Right cardiac atrium (tissue), 5 donors: ENCODE measurements around the gene MAPT. TPM values are rescaled to one million over a fixed set of nuclear protein-coding genes. Genes with fewer than 3 reads are reported as not detected.
A peak's percentile ranks its signal among the peaks of the same experiment; 100 is the strongest.

Source experiments
- ATAC-seq, 2 donors: fragments of 200-7000 bp; cut with Tn5 transposase; one replicate each; pipeline versions ENCODE4 v1.8.0 to v1.9.1; 2020; ENCODE audit warnings: moderate library complexity in 2 of 2, mild to moderate bottlenecking in 1 of 2
- DNase-seq, 3 donors: peaks; one replicate each; pipeline ENCODE4 v3.0.0-alpha.2; 2020
- H3K27ac ChIP-seq: one replicate; pipeline ENCODE4 v1.5.1; 2013; ENCODE audit warnings: mild to moderate bottlenecking, low read length, control low read depth, moderate library complexity
- H3K27me3 ChIP-seq: one replicate; pipeline ENCODE4 v1.6.1; 2013; ENCODE audit not compliant: control insufficient read depth, insufficient read depth
- H3K4me1 ChIP-seq: one replicate; pipeline ENCODE4 v1.6.1; 2013; ENCODE audit warnings: low read length; ENCODE audit not compliant: control insufficient read depth, insufficient read depth
- H3K4me3 ChIP-seq: one replicate; pipeline ENCODE4 v1.5.1; 2013; ENCODE audit warnings: low read length, control low read depth
- H3K9me3 ChIP-seq: one replicate; pipeline ENCODE4 v1.6.1; 2013; ENCODE audit warnings: low read length; ENCODE audit not compliant: control insufficient read depth
- WGBS: extraction: QIAGEN DNeasy Blood & Tissue Kit; methylation state at CpG from one replicate; pipeline ENCODE4 v1.1.7; 2013; 5-methylcytosine and 5-hydroxymethylcytosine counted together
- intact Hi-C, 4 donors: fragments of 100-400 bp; cut with DNase I; formaldehyde crosslinking; loops; one replicate each; pipeline versions ENCODE4 v1.11.0 to v1.14.0; 2022 to 2023
- long read RNA-seq, 4 donors: library from polyadenylated mRNA; unstranded; transcript quantifications; one replicate each; pipeline ENCODE4 v2.0.0, GENCODE V29; 2020 to 2021
- polyA plus RNA-seq: library from polyadenylated mRNA; stranded (reverse); fragments of 200-250 nt; gene quantifications from one replicate; pipeline ENCODE4 v1.2.3, GENCODE V29; 2013
- total RNA-seq, 4 donors: library from RNA; stranded (reverse); fragmentation: NEBNext Ultra II Directional; extraction: Animal tissue kit (Norgen Biotek cat#: 25700); gene quantifications; one replicate each; pipeline ENCODE4 v1.2.1, GENCODE V29; 2021
- donor health status: healthy with polysubstance abuse.
- donor health status: DM: no; HTN: yes; CAD: no.
- donor health status: DM: no; HTN: no; CAD: no.
- donor health status: DM: no; HTN: yes; CAD: no; lungs with severe emphysema.
- donor health status: DM: yes; HTN: yes; CAD: no.

Gene MAPT
- 10 to 100 TPM in 2 of 4 donors, 1 to 10 TPM in 2; 6.9 to 15.1 (median 10.8) TPM for total RNA-seq
- polyA plus RNA-seq = 7.7 TPM
- long read RNA-seq, donor 1, full-length matches to known transcripts = 1 of 18 reads
- long read RNA-seq, donor 1, partial matches to known transcripts = 0 of 18 reads
- long read RNA-seq, donor 1, other reads (novel, unspliced or antisense) = 17 of 18 reads
- long read RNA-seq, donor 2, full-length matches to known transcripts = 1 of 4 reads
- long read RNA-seq, donor 2, partial matches to known transcripts = 1 of 4 reads
- long read RNA-seq, donor 2, other reads (novel, unspliced or antisense) = 2 of 4 reads
- long read RNA-seq, donor 3, full-length matches to known transcripts = 1 of 8 reads
- long read RNA-seq, donor 3, partial matches to known transcripts = 0 of 8 reads
- long read RNA-seq, donor 3, other reads (novel, unspliced or antisense) = 7 of 8 reads
- long read RNA-seq, donor 4, partial matches to known transcripts = 3 of 7 reads
- long read RNA-seq, donor 4, other reads (novel, unspliced or antisense) = 4 of 7 reads

DNA sequence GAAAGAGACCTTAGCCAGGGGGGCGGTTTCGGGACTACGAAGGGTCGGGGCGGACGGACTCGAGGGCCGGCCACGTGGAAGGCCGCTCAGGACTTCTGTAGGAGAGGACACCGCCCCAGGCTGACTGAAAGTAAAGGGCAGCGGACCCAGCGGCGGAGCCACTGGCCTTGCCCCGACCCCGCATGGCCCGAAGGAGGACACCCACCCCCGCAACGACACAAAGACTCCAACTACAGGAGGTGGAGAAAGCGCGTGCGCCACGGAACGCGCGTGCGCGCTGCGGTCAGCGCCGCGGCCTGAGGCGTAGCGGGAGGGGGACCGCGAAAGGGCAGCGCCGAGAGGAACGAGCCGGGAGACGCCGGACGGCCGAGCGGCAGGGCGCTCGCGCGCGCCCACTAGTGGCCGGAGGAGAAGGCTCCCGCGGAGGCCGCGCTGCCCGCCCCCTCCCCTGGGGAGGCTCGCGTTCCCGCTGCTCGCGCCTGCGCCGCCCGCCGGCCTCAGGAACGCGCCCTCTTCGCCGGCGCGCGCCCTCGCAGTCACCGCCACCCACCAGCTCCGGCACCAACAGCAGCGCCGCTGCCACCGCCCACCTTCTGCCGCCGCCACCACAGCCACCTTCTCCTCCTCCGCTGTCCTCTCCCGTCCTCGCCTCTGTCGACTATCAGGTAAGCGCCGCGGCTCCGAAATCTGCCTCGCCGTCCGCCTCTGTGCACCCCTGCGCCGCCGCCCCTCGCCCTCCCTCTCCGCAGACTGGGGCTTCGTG is at the start of gene MAPT:
Gene MAPT (plus strand): TSS at position 533 of the 763 bp plus-strand sequence. CDS start 67,784 bp downstream, outside the sequence.
- no peaks in the 10 kb centered on the region for H3K9me3 ChIP-seq
- peak within 1 kb of the TSS; percentile 52 for H3K4me3 ChIP-seq
- WGBS = 1% methylated on average over 96 of the region's 97 CpGs
- H3K27me3 ChIP-seq = no peaks in the 10 kb centered on the region
- DNase-seq = peak; percentile 92 to 97 (median 96)
- H3K27ac ChIP-seq = peak within 1 kb of the TSS; percentile 53
- intact Hi-C loops = loop anchor here in 1 of 4 donors (10.0 kb wide), 1 partner anchor 51 kb away; no protein-coding TSS in a partner anchor
- H3K4me1 ChIP-seq = no peaks in the 10 kb centered on the region
- peak; percentile 97 to 98 for ATAC-seq

DNA sequence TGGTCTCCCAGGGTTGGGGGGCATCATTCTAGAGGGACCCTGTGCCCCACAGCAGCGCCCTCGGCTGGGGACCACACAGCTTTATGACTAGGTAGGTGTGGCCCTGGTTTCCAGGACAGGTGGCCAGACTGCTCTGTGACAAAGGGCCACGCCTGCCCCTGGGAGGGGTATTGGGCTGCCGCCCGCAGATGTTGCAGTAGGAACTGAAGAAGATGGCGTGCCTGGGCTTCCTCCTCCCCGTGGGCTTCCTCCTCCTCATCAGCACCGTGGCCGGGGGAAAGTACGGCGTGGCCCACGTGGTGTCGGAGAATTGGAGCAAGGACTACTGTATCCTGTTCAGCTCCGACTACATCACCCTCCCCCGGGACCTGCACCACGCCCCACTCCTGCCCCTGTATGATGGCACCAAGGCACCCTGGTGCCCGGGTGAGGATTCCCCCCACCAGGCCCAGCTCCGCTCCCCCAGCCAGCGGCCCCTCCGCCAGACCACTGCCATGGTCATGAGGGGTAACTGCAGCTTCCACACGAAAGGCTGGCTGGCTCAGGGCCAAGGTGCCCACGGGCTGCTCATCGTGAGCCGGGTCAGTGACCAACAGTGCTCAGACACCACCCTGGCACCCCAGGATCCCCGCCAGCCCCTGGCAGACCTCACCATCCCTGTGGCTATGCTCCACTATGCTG is 49.5 kb upstream of the MAPT start, which contains the start of gene SPPL2C:
Gene SPPL2C (plus strand): TSS at position 187 of the 681 bp plus-strand sequence. CDS start 26 bp downstream, at position 213.
- Histone ChIP-seq H3K4me1 (no peaks in the 10 kb centered on the region), H3K27me3 (no peaks in the 10 kb centered on the region), H3K9me3 (no peaks in the 10 kb centered on the region), H3K27ac (no peak within 1 kb of the TSS), H3K4me3 (no peak within 1 kb of the TSS)
- intact Hi-C loops = no loop called here
- DNase-seq (no peak), ATAC-seq (no peak)
- 79% methylated on average over 25 of the region's 25 CpGs for WGBS

DNA sequence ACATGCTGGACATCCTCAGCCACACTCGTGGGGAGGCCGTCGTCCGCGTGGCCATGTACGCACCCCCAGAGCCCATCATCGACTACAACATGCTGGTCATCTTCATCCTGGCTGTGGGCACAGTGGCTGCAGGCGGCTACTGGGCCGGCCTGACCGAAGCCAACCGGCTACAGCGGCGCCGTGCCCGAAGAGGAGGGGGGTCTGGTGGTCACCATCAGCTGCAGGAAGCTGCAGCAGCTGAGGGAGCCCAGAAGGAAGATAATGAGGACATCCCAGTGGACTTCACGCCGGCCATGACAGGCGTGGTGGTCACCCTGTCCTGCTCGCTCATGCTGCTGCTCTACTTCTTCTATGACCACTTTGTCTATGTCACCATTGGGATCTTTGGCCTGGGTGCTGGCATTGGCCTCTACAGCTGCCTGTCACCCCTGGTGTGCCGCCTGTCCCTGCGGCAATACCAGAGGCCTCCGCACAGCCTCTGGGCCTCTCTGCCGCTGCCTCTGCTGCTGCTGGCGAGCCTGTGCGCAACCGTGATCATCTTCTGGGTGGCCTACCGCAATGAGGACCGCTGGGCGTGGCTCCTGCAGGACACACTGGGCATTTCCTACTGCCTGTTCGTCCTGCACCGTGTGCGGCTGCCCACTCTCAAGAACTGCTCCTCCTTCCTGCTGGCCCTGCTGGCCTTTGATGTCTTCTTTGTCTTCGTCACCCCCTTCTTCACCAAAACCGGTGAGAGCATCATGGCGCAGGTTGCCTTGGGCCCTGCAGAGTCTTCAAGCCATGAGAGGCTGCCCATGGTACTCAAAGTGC is 48.8 kb upstream of the MAPT start:
- no peaks in the 10 kb centered on the region for H3K4me1 ChIP-seq
- H3K27me3 ChIP-seq = no peaks in the 10 kb centered on the region
- DNase-seq = no peak
- intact Hi-C loops = no loop called here
- H3K9me3 ChIP-seq = no peaks in the 10 kb centered on the region
- ATAC-seq = no peak
- H3K27ac ChIP-seq = no peak overlapping the region
- WGBS = 87% methylated on average over 35 of the region's 35 CpGs
- no peak overlapping the region for H3K4me3 ChIP-seq

DNA sequence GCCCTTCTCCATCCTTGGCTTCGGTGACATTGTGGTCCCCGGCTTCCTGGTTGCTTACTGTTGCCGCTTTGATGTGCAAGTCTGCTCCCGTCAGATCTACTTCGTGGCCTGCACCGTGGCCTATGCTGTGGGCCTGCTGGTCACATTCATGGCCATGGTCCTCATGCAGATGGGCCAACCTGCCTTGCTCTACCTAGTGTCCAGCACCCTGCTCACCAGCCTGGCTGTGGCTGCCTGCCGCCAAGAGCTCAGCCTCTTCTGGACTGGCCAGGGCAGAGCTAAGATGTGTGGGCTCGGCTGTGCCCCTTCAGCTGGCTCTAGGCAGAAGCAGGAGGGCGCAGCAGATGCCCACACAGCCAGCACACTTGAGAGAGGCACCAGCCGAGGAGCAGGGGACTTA is 48.1 kb upstream of the MAPT start:
- Histone ChIP-seq H3K27me3 (no peaks in the 10 kb centered on the region), H3K9me3 (no peaks in the 10 kb centered on the region), H3K27ac (no peak overlapping the region), H3K4me3 (no peak overlapping the region), H3K4me1 (no peaks in the 10 kb centered on the region)
- WGBS = 89% methylated on average over 10 of the region's 10 CpGs
- ATAC-seq (no peak), DNase-seq (no peak)
- intact Hi-C loops = no loop called here

DNA sequence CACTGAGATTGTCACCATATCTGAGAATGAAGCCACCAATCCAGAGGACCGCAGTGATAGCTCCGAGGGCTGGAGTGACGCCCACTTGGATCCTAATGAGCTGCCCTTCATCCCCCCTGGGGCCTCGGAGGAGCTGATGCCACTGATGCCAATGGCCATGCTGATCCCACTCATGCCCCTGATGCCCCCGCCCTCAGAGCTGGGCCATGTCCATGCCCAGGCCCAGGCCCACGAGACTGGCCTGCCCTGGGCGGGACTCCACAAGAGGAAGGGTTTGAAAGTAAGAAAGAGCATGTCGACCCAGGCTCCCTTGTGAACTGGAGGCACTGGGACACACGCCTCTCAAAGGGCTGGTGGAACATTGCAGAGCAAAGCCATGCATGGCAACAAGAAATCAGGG is 47.7 kb upstream of the MAPT start:
- Histone ChIP-seq H3K27ac (no peak overlapping the region), H3K27me3 (no peaks in the 10 kb centered on the region), H3K4me1 (no peaks in the 10 kb centered on the region), H3K9me3 (no peaks in the 10 kb centered on the region), H3K4me3 (no peak overlapping the region)
- no peak for ATAC-seq
- whole genome bisulfite sequencing = 75% methylated on average over 9 of the region's 9 CpGs
- no peak for DNase-seq
- intact Hi-C loops = no loop called here

DNA sequence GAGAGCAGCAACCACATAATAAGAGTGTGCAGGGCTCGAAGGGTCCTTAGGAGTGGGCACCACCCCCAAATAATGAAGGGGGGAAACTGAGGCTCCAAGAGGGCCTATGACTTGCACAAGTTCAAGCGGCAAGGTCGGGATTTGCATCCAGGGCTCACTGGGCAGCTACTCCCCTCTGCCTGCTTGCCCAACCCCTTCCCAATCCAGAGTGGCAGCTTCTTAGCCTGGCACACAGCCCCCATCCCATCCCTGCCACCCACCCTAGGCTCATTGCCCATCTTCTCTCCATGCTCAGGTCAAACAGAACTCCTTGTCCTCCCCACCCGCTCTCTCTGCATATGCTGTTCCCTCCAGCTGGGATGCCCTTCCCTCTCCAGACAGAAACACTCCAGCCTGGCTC is 47.3 kb upstream of the MAPT start:
- Histone ChIP-seq H3K27me3 (no peaks in the 10 kb centered on the region), H3K4me1 (no peaks in the 10 kb centered on the region), H3K27ac (no peak overlapping the region), H3K9me3 (no peaks in the 10 kb centered on the region), H3K4me3 (no peak overlapping the region)
- ATAC-seq = no peak
- no peak for DNase-seq
- WGBS = 88% methylated on average over 4 of the region's 4 CpGs
- intact Hi-C loops = no loop called here

DNA sequence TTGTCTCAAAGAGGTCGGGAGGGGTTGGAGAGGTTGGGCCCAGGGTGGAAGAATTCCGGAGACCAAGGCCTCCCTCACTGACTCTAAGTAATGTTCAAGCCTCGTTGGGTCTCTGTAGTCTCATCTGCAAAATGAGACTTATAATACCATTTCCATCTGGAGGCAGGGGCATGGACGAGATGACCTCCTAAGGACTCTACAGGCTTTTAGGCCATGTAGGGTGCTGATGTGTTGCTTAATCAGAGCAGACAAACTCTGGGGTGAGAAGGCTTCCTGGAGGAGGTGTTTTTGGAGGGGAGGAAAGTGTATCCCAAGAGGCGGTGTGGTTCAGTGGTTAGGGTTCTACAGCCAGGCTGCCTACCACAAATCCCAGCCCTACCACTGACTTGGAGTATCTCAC is 46.6 kb upstream of the MAPT start:
- H3K27me3 ChIP-seq = no peaks in the 10 kb centered on the region
- H3K9me3 ChIP-seq = no peaks in the 10 kb centered on the region
- no peak for ATAC-seq
- no peak overlapping the region for H3K27ac ChIP-seq
- H3K4me1 ChIP-seq = no peaks in the 10 kb centered on the region
- 83% methylated on average over 5 of the region's 5 CpGs for WGBS
- no peak for DNase-seq
- intact Hi-C loops = no loop called here
- no peak overlapping the region for H3K4me3 ChIP-seq

DNA sequence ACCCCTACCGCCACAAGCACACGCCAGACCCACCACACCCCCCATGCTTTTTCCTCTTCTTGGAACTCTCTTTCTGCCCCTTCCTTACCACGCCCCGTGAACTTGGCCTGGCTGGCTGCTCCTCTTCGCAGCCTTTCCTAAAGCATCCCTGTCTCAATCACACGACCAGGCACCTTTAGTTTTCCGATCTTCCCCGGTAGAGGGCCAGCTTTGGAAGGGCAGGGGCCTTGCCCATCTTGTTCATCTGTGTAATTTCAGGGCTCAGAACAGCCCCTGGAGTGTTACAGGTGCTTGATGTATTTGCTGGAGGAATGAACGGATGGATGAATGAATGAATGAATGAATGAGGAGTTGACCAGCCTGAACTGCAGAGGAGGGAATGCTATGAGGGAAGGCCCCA is 45.9 kb upstream of the MAPT start:
- Histone ChIP-seq H3K27ac (no peak overlapping the region), H3K27me3 (no peaks in the 10 kb centered on the region)

DNA sequence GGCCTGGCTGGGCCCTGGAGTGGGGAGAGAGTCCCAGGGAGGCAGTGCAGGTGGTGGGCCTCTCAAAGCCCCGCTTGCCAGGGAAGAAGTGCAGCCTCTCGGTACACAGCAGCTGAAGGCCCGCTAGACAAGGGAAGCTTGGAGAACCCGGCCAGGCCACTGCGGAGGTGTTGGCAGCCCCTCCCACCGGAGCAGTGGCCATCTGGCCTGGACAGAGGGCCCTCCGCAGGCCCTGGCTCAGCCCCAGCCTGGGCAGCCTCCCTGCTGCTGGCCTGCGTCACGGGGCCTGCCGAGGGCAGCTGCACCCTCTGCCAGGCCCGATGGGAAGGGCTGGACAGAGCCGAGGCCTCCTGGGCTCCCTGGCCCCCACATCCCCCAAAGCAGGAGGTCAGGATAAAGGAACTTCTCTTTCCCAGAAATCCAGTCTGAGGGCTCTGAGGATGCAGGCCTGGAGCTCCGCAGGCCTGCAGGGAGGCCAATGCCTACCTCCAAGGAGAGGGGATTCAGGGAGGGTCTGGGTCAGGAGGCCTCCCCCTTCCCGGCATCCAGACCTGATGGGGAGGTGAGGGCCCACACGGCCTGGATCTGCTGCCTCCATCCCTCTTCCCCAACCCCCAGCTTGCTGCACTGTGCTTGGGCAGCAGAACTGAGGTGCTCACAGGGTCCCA is 45.4 kb upstream of the MAPT start:
- Histone ChIP-seq H3K27me3 (no peaks in the 10 kb centered on the region), H3K4me3 (no peak overlapping the region), H3K4me1 (no peaks in the 10 kb centered on the region), H3K27ac (no peak overlapping the region), H3K9me3 (no peaks in the 10 kb centered on the region)
- intact Hi-C loops = no loop called here
- peak; percentile 52 to 57 for ATAC-seq
- DNase-seq = peak in 2 of 3 donors; percentile 36 to 66
- WGBS = 53% methylated on average over 15 of the region's 15 CpGs

More for the DNA sequence above, 45.9 kb upstream of the MAPT start:
- no peak for DNase-seq
- H3K4me3 ChIP-seq = no peak overlapping the region
- no peaks in the 10 kb centered on the region for H3K4me1 ChIP-seq
- intact Hi-C loops = no loop called here
- WGBS = 87% methylated on average over 9 of the region's 9 CpGs
- no peak for ATAC-seq
- H3K9me3 ChIP-seq = no peaks in the 10 kb centered on the region

DNA sequence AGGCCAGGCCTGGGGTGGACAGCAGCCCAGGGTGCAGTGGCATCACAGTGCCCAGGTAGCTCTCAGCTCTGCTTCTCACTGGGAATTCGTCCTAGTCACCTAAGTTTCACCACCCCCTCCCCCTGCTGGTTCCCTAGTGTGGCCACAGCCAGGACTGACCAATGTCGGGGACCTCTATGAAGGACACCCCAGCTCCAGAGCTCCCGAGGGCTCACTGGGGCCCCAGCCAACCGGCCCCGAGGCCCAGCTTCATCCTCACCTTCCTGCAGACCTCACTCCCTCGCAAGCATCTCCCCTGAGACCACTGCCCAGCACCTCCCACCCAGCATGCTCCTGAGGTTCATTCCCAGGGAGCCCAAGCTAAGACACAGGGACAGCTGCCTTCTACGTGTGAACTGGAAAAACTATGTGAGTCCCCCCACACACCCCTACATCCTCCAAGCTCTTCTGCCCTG is 44.8 kb upstream of the MAPT start:
- Histone ChIP-seq H3K4me1 (no peaks in the 10 kb centered on the region), H3K4me3 (no peak overlapping the region), H3K9me3 (no peaks in the 10 kb centered on the region), H3K27ac (no peak overlapping the region), H3K27me3 (no peaks in the 10 kb centered on the region)
- intact Hi-C loops = no loop called here
- ATAC-seq (no peak), DNase-seq (no peak)
- 71% methylated on average over 7 of the region's 7 CpGs for WGBS
